ENCODE measurements around the gene RPS24.

Gene RPS24

DNA sequence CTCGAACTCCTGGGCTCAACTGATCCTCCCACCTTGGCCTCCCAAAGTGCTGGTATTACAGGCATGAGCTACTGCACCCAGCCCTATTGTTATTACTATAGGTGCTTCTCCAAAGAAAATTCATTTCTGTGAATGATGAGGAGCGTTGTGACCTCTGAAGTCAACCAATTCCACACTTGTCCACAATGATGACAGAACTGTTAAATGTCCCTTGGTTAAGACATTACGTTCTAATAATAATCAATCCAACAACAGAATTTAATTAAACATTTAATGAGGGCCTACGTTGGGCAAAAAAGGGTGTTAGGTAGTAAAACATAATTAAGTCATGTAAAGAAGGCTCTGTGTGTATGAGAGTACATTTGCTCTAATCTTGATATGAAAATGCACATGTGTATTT, 22.6 kb upstream of the RPS24 start:
- no peak for DNase-seq (ENCODE audit: low read depth)
- H3K4me3 ChIP-seq (ENCODE audit: control insufficient read depth, low read depth, low read length) = no peak overlapping the region
- TF ChIP-seq, protein P1, sequence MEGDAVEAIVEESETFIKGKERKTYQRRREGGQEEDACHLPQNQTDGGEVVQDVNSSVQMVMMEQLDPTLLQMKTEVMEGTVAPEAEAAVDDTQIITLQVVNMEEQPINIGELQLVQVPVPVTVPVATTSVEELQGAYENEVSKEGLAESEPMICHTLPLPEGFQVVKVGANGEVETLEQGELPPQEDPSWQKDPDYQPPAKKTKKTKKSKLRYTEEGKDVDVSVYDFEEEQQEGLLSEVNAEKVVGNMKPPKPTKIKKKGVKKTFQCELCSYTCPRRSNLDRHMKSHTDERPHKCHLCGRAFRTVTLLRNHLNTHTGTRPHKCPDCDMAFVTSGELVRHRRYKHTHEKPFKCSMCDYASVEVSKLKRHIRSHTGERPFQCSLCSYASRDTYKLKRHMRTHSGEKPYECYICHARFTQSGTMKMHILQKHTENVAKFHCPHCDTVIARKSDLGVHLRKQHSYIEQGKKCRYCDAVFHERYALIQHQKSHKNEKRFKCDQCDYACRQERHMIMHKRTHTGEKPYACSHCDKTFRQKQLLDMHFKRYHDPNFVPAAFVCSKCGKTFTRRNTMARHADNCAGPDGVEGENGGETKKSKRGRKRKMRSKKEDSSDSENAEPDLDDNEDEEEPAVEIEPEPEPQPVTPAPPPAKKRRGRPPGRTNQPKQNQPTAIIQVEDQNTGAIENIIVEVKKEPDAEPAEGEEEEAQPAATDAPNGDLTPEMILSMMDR (IDR thresholded peaks at IDR 0.05; ENCODE audit: control insufficient read depth, insufficient read depth, low read depth, low read length, missing control alignments) = no peak

GRCh38 chr10:78013564-78013963, 20.1 kb upstream of the RPS24 start:
- H3K4me3 ChIP-seq (ENCODE audit: control insufficient read depth, low read depth, low read length) = no peak overlapping the region
- TF ChIP-seq, protein P1 (IDR thresholded peaks at IDR 0.05; ENCODE audit: control insufficient read depth, insufficient read depth, low read depth, low read length, missing control alignments) = no peak
- DNase-seq (ENCODE audit: low read depth) = no peak

DNA sequence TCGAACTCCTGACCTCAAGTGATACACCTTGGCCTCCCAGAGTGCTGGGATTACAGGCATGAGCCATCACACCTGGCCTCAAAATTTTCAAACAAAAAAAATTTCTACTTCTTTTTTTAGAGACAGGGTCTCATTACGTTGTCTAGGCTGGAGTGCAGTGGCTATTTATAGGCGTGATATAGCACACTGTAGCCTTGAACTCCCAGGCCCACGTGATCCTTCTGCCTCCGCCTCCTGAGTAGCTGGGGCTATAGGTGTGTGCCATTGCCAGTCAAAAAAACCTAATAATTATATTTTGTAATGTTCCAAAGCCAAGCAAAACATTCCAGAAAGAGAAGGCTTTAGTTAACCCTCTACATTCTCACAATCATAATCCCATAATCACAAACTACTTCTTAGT, 18.1 kb upstream of the RPS24 start:
- TF ChIP-seq, protein P1 (IDR thresholded peaks at IDR 0.05; ENCODE audit: control insufficient read depth, insufficient read depth, low read depth, low read length, missing control alignments) = no peak
- H3K4me3 ChIP-seq (ENCODE audit: control insufficient read depth, low read depth, low read length) = no peak overlapping the region
- DNase-seq (ENCODE audit: low read depth) = no peak

GRCh38 chr10:78017856-78018255, 15.8 kb upstream of the RPS24 start:
- TF ChIP-seq, protein P1 (IDR thresholded peaks at IDR 0.05; ENCODE audit: control insufficient read depth, insufficient read depth, low read depth, low read length, missing control alignments) = no peak
- DNase-seq (ENCODE audit: low read depth) = no peak
- H3K4me3 ChIP-seq (ENCODE audit: control insufficient read depth, low read depth, low read length) = no peak overlapping the region

DNA sequence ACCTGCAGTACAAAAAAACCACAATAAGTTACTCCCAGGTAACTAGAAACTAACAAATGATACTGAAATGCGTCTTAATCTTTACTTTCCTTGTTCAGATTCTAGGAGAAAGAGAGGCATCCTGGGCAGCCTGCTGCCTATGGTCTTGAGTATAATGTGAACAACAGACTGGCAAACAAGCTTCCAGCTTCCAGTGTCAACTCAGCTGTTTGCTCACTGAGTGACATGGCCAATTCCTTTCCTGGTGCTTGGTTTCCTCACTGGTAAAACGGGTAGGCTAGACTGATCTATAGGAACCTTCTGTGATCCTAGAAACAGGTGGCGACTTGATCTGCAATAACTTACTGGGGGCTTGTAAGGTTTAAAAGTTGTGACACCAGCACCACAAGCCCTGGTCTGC, 14.4 kb upstream of the RPS24 start:
- DNase-seq (ENCODE audit: low read depth) = no peak
- H3K4me3 ChIP-seq (ENCODE audit: control insufficient read depth, low read depth, low read length) = no peak overlapping the region
- TF ChIP-seq, protein P1 (IDR thresholded peaks at IDR 0.05; ENCODE audit: control insufficient read depth, insufficient read depth, low read depth, low read length, missing control alignments) = no peak

GRCh38 chr10:78021201-78021600, 12.5 kb upstream of the RPS24 start:
- no peak overlapping the region for H3K4me3 ChIP-seq (ENCODE audit: control insufficient read depth, low read depth, low read length)
- TF ChIP-seq, protein P1 (IDR thresholded peaks at IDR 0.05; ENCODE audit: control insufficient read depth, insufficient read depth, low read depth, low read length, missing control alignments) = no peak
- DNase-seq (ENCODE audit: low read depth) = no peak

DNA sequence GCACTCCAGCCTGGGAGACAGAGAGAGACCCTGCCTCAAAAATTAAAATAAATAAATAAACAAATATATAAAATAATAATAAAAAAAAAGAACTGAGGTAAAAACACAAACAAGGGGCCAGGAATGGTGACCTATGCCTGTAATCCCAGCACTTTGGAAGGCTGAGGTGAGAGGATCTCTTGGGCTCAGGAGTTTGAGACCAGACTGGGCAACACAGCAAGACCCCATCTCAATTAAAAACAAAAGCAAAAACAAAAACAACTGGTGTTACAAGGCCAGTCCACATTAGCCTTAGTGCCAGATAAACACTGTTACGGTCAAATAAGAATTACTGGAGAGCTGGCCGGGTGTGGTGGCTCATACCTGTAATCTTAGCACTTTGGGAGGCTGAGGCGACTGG, 9.9 kb upstream of the RPS24 start:
- no peak overlapping the region for H3K4me3 ChIP-seq (ENCODE audit: control insufficient read depth, low read depth, low read length)
- TF ChIP-seq, protein P1 (IDR thresholded peaks at IDR 0.05; ENCODE audit: control insufficient read depth, insufficient read depth, low read depth, low read length, missing control alignments) = no peak
- no peak for DNase-seq (ENCODE audit: low read depth)
